T-helper 2 cell treated with Interferon-gamma antibody and Interleukin-4, amounts not matched to agents 100 ng/mL and 5 ng/mL, for 36 hours (primary cell): Measurements from ENCODE around the gene IRF7. TPM values are rescaled to one million over a fixed set of nuclear protein-coding genes. Genes with fewer than 3 reads are reported as not detected.

Experiments used
- intact Hi-C: fragments of 100-400 bp; cut with micrococcal nuclease; formaldehyde crosslinking; loops from one replicate; pipeline ENCODE4 v1.15.1; 2023
- total RNA-seq: library from RNA; stranded (reverse); gene quantifications from 2 replicates; pipeline ENCODE4 v1.2.3, GENCODE V29; 2022

The IRF7 gene
- total RNA-seq, 1 donor from 2014 or later = 50.9 TPM

DNA sequence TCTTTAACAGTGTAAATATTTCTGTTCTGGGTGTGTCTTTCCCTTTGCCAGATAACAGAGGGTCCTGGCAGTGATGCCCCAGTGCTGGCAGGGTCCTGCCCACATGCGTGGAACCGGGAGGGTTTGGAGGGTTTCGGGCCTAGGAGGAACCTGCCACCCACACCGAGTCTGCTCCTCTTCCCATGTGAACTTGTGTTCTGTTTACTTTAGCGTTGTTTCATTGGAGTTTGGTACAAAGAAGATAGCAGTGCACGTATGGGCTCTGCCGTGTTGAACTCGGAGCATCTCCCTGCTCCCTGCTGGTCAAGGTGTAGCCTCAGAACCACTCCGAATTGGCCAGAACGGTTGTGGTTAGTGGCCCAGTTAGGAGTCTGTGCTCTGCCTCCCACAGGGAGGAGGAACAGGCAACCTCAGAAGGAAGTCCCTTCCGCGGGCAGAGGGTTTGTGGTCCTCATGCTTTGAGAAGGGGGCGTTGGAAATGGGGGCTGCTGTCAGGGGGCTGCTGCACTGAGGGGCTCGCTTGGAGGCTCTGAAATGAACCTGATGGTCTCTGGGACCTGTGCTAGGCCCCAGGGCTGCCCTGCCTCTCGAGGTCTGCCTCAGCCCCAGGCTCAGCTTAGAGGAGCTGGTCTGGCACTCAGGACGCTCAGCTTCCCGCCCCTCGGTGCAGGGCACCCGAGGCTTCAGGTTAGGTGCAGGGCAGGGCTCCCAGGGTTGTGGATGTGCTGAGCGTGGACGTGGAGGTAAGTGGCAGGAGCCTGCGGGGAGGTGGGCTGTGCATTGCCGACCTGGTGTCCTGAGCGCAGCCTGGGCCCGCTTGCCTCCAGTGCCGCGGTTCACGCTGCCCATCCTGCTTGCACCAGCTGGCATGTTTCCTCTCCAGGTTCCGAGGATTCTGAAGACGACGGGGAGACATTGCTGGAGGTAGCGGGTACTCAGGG is 29.1 kb downstream of the IRF7 start:
- intact Hi-C loops = no loop called here

DNA sequence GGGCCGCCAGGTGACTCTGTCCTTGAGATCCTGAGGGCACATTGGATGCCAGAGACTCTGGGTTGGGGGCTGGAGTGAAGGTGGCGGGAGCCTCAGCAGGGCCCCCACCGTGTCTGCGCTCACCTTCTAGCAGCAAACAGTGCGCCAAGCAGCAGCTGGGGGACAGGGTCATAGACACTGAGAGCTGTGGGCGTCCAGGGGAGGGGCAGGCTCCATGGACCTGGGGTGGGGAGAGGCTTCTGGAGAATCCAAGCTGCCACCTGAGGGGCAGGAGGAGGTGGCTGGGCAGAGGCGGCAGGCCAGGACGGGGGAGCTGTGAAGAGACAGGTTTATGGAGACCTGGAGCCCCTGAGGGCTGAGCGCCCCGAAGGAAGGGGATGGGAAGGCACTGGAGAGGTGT is 31.5 kb downstream of the IRF7 start:
- intact Hi-C loops = no loop called here

DNA sequence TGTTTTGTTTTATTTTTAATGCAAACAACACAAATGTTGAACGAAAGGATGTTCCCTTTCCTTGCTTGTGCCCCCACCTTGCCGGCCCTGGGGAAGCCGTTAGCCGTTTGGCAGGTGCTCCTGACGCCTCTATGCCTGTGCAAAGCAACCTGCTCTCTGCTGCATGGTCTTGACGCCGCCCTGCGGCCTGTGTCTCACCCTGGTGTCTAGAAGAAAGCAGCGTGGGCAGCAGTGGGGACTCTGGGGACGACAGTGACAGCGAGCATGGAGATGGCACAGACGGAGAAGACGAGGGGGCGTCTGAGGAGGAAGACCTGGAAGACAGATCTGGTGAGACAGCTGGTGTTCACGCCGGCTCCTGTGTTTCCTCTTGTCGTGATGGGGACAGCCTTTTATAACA is 34.0 kb downstream of the IRF7 start:
- intact Hi-C loops = no loop called here

DNA sequence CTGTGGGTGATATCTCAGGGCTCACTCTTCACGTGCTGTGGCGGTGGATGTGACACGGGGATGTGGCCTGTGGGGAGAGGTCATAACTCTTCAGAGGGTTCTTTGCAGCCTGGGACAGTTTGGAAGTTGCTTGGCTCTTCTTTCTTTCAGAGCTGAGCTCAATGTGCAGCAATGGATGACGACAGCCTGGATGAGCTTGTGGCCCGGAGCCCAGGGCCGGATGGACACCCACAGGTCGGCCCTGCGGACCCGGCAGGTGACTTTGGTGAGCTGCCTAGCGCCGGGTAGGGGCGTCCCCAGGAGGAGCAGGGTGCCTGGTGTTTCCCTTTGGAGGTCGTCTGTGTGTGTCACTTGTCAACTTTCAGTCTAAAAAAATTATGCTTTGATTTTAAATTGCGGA is 34.4 kb downstream of the IRF7 start:
- intact Hi-C loops = no loop called here

DNA sequence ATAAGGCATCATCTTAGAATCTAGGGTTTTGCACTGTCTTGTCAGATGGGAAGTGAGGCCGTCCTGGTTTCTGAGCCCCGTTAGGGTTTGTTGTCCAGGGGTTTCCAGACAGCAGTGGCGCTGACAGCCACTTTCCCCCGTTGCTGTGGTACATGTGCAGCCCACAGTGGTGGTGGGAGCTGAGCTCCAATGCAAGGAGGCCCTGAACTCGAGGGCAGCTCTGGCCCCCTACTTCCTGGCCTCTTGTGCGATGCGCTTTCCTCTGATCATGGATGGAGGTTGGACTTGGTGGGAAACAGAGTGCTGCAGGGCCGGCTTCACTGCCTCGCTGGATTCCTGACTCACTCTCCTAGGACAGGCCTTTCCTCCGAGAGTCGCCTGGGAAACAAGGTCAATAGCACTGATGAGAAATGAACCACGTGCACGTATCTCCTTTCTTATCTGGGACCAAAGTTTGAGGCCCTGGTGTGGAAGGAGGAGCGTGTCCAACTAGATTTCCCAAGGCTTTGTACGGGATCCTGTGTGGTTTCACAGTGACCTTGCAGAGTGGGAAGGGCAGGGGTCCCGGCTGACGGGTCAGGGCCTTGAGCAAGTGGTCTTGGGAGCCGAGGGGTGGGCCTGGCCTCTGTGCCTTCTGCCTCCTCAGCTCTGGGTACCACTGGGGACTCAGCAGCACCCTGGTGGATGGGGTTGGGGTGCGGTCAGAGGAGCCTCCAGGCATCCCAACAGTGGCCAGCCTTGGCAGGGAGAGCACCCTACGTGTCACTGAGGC is 35.7 kb downstream of the IRF7 start:
- intact Hi-C loops = loop anchor here (5.0 kb wide), 1 partner anchor 217 kb away; the partner anchor contains the start of gene SLC25A22

DNA sequence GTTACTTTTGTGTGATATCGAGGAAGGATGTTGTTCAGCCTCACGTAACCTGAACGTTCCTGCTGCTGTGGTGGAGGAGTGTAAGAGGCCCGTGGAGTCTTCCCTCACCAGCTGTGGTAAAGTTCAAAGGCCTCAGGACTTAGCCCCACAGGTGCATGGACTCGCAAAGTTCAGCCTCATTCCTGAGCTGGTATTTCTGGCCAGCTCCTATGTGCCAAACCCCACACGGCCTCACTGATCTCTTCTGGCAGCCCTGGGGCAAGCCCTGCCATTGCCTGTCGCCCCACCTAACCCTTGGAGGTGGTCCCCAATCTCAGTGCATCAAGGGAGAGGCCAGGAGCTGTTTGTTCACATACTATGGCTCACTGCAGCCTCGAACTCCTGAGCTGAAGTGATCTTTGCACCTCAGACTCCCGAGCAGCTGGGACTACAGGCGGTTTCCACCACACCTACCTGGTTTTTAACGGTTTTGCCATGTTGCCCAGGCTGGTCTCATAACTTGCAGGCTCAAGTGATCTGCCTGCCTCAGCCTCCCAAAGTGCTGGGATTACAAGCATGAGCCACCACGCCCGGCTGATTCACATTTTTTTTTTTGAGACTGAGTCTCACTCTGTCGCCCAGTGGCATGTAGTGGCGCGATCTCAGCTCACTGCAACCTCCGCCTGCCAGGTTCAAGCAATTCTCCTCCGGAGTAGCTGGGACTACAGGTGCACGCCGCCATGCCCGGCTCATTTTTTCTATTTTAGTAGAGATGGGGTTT is 37.3 kb downstream of the IRF7 start:
- intact Hi-C loops = loop anchor here (5.0 kb wide), 1 partner anchor 219 kb away; the partner anchor contains the start of gene SLC25A22

DNA sequence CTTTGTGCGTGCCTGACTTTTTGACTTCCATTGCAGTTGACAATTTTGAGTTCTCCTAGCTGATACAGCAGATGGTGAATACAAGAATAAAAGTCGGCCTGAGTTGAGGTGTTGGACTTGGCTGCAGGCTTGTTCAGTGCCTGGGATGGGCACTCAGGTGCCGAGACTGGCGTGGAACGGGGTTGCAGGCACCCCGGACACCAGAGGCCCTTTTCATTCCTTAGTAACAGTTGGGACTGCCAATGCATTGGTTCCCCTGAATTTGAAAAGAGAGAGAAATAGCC is 38.2 kb downstream of the IRF7 start:
- intact Hi-C loops = loop anchor here (5.0 kb wide), 1 partner anchor 220 kb away; the partner anchor contains the start of gene SLC25A22

DNA sequence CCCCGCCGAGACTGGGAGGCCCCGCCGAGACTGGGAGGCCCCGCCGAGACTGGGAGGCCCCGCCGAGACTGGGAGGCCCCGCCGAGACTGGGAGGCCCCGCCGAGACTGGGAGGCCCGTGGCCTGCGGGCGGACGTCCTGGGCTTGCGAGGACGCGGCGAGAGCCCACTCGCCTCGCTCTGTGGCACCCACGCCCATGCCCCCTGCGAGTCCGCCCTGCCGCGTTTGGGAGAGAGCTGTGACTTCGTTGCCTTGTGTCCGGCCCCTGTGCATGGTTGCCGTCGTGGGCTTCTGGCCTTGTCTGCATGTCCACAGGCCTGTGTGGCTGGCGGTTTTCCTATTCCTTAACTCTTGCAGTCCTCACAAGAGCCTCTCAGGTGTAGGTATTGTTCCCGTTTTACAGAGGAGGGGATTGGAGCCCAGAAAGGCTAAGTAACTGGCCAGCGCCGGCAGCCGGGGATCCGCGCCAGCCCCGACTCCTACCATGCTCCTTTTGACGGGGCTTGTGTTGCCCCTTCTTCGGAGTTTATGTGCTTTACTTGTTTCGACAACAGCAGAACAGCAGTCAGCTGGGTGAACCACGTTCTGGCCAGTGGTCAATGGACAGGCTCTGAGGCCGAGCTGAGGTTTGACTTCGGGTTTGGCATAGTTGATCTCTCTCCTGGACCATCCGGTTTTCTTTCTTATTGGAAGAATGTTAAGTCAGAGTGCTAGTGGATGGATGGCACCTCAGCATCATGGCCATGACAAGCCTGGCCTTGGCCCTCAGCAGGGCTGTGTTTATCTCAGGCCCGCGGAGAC is 38.7 kb downstream of the IRF7 start:
- intact Hi-C loops = loop anchor here (5.0 kb wide), 1 partner anchor 220 kb away; the partner anchor contains the start of gene SLC25A22

DNA sequence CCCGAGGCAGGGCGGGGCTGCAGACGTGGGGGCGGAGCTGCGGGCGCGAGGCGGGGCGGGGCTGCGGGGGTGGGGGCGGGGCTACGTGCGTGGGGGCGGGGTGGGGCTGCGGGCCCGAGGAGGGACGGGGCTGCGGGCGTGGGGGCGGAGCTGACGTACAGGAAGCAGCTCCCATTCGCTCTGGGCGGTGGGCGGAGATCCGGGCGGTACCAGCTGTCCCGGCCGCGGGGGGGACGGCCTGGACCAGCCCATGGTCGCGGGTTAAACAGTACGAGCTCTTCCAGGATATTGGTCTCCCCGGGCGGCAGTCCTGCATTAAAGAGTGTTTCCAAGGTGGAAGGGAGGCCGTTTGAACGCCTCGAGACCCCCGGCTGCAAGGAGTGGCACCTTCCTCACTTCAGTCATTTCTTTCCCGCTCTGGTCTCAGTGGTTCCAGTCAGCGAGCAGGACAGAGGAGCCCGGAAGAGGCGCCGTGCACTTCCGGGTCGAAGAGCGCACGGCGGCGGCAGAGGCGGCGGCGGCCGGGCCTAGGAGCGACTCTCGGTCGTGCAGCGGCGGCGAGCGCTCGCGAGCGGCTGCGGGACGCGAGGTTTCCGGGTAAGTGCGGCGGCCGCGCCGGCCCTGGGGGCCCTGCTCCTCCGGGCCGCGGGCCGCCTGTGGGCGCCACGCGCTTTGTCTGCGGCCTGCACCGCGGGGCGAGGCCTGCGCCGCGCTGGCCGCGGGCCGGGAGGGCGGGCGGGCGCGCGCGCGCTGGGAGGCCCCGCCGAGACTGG is 39.6 kb downstream of the IRF7 start, which contains the start of gene PHRF1:
Gene PHRF1 (plus strand): TSS at position 475 of the 773 bp plus-strand sequence. CDS start 5,043 bp downstream, outside the sequence.
- intact Hi-C loops = loop anchor here (2.0 to 5.0 kb wide), 2 partner anchors 15 to 221 kb away; partner anchors contain the start of genes LMNTD2, RASSF7 and SLC25A22

DNA sequence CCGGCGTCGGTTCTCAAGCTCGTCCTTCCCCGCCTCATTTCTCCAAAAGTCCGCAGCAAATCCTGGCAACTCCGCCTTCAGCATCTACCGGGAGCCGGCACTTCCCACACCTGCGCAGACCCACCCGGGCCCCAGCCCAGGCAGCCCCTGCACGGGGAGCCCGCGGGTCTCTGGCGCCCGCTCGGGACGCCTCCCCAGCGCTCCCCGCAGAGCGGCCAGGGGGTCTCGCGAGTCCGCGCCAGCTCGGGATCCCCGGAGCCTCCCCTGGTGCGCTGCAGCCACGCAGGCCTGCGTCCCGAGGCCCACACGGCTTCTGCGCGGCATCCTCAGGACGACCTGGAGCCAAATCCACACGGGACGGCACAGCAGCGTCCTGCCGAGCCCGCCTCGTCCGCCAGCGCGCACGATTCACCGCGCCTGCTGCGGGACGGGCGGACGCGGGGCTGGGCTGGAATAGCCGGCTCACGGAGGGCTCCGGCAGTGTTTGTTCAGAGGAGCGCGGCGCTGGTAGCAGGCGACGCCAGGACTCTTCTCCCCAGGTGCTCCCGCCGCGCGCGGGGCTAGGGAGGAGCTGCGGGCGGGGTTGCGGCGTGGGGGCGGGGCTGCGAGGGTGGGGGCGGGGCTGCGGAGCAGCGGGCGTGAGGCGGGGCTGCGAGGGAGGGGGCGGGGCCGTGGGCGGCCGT is 40.3 kb downstream of the IRF7 start:
- intact Hi-C loops = loop anchor here (2.0 to 5.0 kb wide), 2 partner anchors 15 to 222 kb away; partner anchors contain the start of genes LMNTD2, RASSF7 and SLC25A22

DNA sequence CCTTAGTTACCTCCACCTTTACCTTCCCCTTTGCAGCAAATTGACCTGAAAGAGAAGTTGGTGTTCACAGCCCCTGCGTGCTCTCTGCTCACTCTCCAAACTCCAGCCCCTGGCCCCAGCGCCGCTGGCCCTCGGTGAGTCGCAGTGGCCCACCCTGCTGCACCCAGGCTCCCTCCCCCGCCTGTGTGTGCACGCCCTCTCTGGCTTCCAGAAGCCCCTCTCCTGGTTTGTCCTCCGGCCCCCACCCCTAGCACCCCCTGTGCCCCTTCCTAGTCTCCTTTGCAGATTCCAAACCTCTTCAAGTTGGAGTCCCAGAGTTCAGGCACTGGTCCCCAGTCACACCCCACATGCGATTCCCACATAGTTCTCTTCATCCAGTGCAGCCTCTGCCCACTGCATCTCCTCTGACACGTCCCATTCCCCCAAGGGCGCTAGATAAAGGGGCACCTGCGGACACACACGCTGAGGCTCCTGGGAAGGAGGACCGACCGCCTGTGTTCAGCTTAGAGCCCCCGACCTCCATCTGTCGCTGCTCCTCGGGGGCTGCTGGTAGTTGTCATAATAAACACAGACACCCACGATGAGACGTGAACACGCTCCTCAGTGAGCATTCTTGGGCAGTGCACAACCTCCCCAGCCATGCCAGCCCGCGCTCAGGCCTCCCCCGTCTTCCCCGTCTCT is 41.0 kb downstream of the IRF7 start:
- intact Hi-C loops = loop anchor here (2.0 to 5.0 kb wide), 2 partner anchors 14 to 223 kb away; partner anchors contain the start of genes LMNTD2, RASSF7 and SLC25A22

DNA sequence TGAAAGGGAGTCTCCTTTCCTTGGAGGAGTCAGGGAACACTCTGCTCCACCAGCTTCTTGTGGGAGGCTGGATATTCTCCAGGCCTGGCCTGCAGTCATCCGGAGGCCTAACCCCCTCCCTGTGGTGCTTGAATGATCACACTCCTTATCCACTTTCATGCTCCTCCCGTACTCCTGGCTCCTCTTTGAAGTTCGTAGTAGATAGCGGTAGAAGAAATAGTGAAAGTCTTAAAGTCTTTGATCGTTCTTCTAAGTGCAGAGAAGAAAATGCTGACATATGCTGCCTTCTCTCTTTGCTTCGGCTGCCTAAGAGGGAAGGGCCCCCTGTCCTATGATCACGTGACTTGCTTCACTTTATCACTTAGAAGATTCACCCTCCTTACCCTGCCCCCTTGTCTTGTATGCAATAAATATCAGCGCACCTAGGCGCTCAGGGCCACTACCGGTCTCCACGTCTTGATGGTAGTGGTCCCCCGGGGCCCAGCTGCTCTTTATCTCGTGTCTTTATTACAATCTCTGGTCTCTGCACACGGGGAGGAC is 41.6 kb downstream of the IRF7 start:
- intact Hi-C loops = loop anchor here (2.0 kb wide), 1 partner anchor 13 kb away; the partner anchor contains the start of genes LMNTD2 and RASSF7

DNA sequence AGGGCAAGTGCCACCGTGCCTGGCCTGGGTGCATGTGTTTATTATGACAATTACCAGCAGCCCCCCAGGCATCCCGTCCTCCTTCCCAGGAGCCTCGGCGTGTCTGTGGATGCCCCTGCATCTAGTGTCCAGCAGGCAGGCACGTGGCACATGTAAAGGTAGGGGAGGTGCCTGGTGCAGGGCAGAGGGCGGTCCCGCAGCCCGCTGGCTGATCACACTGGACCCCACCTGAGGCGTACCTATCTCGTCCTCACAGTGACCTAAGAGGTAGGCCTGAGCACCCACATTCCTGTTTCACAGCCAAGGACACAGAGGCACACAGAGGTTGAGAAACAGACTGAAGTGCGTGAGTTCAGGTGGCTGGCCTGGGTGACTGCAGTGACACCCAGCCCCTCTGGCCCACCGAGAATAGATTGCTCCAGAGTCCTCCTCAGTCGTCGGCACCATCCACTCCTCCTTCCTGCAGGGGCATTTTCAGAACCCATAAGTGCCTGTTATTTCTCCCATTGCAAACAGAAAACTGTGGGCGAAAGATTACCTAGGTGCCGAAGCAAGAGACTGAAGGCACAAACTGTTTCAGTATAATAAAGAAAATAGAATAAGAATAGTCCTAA is 42.5 kb downstream of the IRF7 start:
- intact Hi-C loops = no loop called here

DNA sequence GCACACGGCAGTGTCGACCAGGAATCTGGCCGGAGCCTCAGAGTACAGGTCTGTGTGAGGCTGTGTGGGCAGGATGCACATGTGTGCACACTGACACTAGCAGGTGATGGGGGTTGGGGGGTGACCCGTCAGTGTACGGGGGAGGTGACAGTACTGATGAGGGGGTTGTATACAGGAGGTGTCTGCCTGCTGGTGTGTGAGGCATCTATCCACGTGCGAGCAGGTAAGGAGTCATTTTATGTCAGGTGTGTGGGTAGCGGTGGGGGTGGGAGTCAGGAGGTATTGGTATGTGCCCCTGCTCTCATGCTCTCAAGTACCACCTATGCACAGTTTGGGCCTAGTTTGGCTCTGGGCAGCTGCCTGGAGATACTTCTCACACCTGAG is 44.0 kb downstream of the IRF7 start:
- intact Hi-C loops = no loop called here

DNA sequence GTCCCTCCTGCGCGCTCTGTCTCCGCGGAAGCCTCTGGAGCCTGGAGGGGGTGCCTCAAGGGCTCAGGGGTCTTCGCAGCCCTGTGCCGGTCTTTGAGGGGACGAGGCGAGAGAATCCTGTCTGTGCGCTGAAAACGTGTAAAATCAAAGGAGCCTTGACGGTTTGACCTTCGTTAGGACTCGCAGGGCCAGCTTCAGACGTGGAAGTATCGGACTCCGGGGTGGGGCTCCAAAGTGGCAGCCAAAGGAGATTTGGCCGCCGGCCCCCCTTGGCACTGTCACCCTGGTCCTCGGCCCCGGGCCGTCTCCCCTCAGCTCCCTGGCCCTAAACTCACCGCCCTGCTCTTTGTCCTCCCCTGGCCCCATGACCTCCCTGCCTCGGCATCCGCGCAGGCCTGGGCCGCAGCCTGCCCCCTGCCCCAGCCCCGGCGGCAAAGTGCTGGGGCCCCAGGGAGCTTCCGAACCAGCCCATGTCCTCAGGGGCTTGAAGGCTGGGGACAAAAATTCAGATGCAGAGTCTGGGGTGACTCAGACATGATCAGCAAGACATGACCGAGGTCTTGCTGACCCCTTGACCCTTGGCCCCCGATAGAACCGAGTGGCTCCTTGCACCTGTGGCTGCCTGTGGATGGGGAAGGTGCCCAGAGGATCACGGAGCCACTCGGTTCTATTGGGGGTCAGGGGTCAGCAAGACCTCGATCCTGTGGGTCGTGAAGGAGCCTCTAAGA is 46.4 kb downstream of the IRF7 start:
- intact Hi-C loops = loop anchor here (2.0 kb wide), 2 partner anchors 33 to 63 kb away; partner anchors contain the start of genes LRRC56 and RNH1

DNA sequence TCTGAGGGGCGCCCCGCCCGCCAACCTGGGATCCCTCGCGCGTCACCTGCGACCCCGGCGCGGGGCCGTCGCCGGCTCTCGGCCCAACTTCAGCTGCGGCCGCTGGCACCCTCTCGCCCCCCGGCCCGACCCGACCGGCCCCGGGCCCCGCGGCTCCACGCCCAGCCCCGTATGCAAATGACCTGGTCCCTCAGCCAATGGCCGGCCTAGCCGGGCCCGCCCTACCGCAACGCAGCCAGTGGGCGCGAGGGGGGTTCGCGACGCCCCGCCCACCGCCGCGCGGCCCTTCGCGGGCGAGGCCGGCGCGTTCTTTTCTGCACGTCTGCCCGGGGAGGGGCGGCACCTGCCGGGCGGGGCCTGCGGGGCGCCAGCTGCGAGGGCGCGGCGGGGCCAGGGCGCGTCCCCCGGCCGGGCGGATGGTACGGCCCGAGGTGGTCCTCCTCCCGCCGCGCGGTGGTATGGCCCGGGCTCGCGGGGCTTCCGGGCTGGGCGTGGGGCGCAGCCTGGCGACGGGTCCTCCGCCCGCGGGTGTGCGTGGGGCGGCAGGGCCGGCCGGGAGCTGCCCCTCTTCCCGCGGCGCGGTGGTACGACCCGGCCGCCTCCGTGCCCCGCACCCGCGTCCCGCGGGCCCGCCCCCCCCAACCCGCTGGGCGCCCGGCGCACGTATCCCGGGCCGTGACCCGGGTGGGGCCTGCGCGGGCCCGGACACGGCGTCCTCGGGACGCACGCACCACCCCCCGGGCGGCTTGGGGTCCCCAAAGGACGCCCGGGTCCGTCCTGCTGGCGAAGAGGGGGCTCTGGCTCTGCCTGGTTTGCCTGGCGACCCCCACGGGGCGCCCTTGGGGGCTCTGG is 47.2 kb downstream of the IRF7 start:
- intact Hi-C loops = loop anchor here (1.0 to 2.0 kb wide), 4 partner anchors 8 to 62 kb away; partner anchors contain the start of genes LMNTD2, LRRC56, RASSF7 and RNH1
